Stimulated activated CD4-positive, alpha-beta T cell treated with anti-CD3 and anti-CD28 coated beads, Interleukin-4, amount 100 ng/mL, for 4 hours (primary cell): ENCODE results near the gene ADAMTS2.
"Not testable (repeated sequence)": the region's sequence is repeated elsewhere in the genome, so short reads cannot be mapped to it uniquely, and the experiment has no call there.

Experiments
- DNase-seq, 2 experiments: peaks; one replicate each; pipeline ENCODE4 v3.0.0-alpha.2; 2020

ADAMTS2 gene

DNA sequence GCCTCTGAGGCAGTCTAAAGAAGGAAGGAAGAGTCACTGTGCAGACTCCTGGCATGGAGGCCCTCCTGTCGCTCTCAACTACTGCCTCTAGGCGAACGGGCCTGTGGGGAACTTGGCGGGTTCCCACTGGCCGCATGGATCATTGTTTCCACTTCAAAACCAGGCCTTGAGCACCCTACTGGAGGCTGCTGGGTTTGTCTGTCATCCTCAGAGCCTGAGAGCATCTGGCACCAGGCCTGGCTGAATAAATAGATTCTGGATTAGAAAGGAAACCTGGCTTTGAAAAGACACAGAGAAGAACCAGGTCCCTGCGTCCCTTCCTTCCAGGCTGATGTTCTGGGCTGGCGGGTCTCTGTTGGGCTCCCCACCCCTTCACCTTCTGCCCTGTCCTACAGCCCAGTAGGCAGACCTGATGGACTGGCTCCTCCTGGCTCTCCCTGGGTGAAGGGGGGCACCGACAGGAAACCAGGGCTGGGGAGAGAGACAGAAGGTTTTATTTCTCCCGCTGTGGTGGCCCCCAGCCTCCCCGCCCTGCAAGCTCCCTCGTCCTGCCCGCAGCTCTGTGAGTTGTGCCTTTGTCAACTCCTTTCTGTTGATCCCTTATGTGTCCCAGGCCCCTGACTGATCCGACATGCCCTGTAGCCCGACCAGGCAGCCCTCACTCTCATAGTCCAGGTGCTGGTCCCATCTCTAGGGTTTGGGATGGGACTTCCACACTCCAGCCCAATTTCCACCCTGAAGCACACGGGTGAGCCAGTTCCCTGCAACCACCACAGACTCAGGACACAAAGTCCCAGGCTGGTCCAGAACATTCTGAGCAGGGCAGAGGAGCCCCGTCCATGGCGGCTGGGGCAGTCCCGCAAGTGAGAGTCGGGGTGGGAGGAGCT is 50.1 kb downstream of the ADAMTS2 start:
- DNase-seq: no peak

DNA sequence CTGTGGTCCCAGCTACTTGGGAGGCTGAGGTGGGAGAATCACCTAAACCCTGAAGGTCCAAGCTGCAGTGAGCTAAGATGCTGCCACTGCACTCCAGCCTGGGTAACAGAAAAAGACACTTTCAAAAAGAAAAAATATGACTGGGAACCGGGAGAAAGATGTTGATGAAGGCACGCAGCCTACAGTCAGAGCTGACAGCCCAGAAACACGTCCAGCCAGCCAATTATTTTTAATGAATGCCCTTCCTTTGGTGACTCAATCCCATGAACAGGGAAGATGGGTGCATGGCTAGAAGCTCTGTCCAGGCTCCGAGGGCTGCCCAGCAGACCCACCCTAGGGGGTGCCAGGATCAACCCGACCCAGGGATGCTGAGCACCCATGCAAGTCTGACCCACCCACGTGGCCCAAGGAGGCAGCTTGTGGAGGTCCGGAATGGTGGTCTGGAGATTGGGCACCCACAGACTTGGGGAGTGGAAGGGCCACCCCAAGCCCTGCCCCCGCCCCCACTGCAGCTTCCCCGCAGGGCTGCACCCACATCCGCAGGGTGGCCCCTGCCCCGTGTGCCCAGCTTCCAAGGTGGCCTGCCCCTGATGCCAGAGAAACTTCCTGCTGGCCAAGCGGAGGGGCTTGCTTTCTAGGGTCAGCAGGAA is 51.0 kb downstream of the ADAMTS2 start:
- DNase-seq: no peak

- no peak for DNase-seq
Measured at GRCh38 chr5:179292681-179293635, 52.3 kb downstream of the ADAMTS2 start.

DNA sequence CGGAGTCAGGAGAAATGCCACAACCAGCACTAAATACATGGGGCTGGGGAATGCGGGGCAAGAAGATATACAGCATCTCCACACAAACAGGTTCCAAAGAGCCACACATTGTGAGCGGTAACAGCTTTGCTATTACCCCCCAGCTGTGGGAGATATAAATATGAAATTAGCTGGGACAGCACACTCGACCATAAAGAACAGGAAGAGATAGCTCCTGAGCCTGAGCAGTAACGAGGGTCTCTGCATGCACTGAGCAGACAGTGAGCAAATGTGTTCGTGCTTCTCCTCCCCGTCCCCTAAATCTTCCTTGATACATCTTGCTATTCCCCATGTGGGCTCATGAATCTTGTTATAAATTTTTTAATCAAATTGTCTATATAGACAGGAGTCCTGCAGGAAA is 53.1 kb downstream of the ADAMTS2 start:
- no peak for DNase-seq

- no peak for DNase-seq
Measured at GRCh38 chr5:179290681-179291540, 54.4 kb downstream of the ADAMTS2 start.

DNA sequence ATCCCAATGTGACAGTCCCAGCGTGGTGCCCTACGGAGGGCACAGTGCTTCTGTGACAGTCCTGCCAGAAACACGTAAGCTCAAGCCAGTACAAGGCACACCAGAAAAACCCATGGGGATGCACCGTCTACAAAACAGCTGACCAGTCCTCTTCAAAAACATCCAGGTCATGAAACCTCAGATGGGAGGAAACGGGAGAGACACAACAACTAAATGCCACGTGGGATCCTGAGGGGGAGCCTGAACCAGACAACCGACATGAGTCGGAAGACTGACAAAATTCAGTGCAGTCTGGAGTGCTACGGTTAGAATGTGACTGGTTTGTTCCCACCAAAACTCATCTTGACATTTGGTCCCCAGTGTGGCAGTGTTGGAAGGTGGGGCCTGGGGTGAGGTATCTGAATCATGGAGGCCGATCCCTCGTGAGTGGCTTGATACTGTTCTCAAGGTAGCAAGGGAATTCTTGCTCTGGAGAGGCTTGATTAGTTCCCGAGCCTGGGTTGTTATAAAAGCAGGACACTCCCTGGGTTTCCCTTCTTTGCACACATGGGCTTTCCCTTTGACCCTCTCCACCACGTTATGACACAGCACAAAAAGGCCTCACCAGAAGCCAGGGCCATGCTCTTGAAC is 55.4 kb downstream of the ADAMTS2 start:
- DNase-seq: no peak

GRCh38 chr5:179288809-179289185 is 56.5 kb downstream of the ADAMTS2 start:
- no peak for DNase-seq

- DNase-seq: no peak
Measured at GRCh38 chr5:179288101-179288808, 57.0 kb downstream of the ADAMTS2 start.

DNA sequence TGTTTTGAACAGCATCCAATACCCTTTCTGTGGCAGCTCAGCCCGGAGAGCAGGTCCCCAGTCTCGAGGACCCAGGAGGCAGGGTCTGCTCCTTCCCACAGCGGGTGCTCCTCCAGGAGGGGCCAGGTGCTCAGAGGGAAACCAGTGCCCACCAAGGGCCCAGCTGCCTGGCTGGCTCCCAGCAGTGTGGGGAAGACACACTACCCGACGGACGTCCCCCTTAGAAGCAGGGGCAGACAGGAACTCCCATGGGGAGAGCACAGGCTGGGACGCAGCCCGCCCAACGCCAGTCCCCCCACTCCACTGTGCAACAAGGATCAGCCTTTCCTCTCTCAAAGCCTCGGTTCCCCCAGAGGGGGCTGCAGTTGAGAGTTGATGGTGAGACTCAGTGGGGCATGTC is 57.6 kb downstream of the ADAMTS2 start:
- no peak for DNase-seq

DNA sequence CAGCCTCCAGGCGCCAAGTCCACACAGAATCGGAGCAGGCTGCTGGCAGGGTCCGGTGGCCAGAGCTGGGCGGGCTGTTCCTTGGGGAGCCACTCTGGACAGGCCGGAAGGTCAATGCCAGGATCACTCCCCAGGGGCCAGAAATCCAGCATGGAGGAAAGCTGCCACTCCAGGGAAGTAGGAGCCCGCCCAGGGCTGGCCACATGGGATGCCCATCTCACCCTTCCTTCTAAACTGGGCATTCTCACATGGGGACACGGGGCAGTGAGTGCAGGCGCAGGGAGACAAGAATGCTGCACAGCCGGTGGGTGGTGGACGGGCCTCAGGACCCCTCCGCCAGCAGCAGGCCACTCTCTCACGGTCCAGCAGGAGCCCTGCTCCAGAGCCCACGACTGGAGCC is 58.2 kb downstream of the ADAMTS2 start:
- no peak for DNase-seq

- DNase-seq: not testable (repeated sequence)
Measured at GRCh38 chr5:179285776-179286162, 59.5 kb downstream of the ADAMTS2 start.

DNA sequence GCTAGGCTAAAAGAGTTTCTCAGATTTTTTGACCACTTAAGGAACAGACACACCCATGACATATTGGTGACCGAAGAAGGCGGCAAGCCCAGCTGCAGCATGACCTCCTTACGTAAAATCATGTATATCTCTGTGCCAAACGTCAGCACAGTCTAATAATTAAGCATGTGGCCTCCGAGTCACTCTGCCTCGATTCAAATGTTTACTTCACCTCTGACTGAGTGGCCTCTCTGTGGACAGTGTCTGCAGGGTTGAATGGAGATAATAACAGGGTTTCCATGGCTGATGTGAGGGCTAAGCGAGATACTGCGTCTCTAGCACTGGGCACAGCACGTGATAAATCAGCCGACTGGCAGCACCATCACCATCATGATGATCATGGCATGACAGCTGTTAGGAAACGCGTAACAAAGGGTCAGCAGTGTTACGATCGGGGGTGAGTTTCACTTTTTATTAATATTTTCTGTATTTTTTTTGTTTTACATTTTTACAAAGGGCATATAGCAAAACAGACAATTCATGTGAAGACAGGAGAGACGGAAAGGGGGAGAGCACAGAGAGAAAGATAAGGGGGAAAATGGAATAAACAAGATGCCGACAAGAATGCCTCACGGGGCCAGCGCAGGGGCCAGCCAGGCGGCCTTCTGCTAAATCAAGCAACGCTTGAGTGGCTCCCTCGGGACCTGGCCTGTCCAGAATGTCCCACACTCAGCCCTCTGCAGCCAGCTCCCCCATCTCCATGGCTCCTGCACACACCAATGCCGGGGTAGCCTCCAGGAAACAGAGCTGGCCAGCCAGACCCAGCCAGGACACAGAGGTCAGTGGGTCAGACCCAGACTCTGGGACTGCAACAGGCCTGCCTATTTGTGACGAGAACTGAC is 60.3 kb downstream of the ADAMTS2 start:
- DNase-seq: no peak

GRCh38 chr5:179283908-179284307 is 61.4 kb downstream of the ADAMTS2 start:
- DNase-seq: not testable (repeated sequence)

- no peak for DNase-seq
Measured at GRCh38 chr5:179281694-179282093, 63.6 kb downstream of the ADAMTS2 start.

GRCh38 chr5:179280095-179280490 is 65.2 kb downstream of the ADAMTS2 start:
- no peak for DNase-seq

GRCh38 chr5:179279347-179280094 is 65.7 kb downstream of the ADAMTS2 start:
- DNase-seq: no peak

GRCh38 chr5:179278546-179278945 is 66.7 kb downstream of the ADAMTS2 start:
- no peak for DNase-seq

GRCh38 chr5:179278119-179278518 is 67.1 kb downstream of the ADAMTS2 start:
- no peak for DNase-seq

DNA sequence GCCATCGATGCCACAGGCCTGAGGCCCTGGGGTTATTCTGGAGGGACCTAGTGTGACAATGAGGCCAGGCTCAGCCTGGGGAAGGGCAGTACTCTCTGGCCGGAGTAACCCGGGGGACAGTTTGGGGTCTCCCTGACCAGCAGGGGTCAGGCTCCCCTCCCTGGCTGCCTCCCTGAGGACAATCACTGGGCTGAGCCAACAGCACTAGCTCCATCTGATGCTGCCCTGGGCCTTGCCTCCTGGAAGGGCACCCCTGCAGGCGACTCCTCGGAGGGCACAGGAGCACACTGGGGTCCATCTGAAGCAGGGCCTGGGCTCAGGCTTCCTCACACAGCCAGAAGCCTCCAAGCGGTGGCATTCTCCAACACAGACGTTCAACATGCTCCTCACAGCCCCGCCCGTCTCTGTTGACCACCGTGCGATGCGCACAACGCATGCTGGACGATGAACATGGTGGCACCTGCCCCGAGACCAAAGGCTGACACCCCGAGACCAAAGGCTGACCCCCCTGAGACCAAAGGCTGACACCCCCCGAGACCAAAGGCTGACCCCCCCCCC is 68.3 kb downstream of the ADAMTS2 start:
- no peak for DNase-seq
